Measurements from ENCODE around the gene SLC10A6.
"Not testable (repeated sequence)": the region's sequence is repeated elsewhere in the genome, so short reads cannot be mapped to it uniquely, and the experiment has no call there.

SLC10A6 gene, protein sequence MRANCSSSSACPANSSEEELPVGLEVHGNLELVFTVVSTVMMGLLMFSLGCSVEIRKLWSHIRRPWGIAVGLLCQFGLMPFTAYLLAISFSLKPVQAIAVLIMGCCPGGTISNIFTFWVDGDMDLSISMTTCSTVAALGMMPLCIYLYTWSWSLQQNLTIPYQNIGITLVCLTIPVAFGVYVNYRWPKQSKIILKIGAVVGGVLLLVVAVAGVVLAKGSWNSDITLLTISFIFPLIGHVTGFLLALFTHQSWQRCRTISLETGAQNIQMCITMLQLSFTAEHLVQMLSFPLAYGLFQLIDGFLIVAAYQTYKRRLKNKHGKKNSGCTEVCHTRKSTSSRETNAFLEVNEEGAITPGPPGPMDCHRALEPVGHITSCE

DNA sequence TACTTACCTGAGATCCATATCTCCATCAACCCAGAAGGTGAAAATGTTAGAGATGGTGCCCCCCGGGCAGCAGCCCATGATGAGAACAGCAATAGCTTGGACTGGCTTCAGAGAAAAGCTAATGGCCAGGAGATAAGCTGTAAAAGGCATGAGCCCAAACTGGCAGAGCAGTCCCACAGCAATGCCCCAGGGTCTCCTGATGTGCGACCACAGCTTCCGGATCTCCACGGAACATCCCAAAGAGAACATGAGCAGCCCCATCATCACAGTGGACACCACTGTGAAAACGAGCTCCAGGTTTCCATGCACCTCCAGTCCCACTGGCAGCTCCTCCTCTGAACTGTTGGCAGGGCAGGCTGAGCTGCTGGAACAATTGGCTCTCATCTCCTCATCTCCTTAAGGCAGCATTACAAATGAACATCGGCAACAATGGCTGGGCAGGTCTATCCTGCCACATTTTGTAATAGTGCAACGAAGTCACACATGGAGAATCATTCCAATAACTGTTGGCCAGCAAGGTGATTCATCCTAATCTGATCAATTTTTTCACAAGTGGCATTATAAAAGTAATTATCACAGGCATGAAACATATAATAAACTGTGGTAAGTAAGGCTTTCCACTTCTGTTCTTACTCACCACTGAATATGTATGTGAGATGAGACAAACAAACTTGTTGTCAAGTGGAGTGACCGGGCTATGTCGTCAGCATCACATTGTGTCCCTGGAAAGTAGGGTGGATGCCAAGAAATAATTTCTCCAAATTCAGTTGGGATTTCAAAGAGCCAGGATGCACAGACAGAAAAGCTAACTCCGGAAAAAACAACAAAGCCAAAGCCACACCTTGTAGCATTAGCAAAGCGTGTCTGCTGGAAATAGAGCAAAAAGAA, at the start of gene SLC10A6:
SLC10A6 (minus strand) TSS at position 653 of the 888 bp plus-strand sequence; CDS start at position 384, 269 bp downstream.
- no peak for DNase-seq

DNA sequence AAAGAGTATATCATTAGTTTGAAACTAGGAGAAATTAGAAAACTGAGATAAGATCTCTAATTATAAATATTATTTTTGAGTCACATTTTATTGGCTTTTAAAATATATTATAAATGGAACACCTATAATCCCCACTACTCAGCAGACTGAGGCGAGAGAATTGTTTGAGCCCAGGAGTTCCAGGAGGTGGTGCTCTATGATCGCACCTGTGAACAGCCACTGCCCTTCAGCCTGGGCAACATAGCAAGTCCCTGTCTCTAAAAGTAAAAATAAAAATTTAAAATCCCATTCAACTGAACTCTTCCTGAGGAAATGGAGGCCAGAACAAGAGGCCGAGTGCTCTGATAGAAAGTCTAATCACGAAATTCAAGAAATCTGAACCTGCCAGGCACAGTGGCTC, 49.4 kb upstream of the SLC10A6 start:
- DNase-seq, result no peak

DNA sequence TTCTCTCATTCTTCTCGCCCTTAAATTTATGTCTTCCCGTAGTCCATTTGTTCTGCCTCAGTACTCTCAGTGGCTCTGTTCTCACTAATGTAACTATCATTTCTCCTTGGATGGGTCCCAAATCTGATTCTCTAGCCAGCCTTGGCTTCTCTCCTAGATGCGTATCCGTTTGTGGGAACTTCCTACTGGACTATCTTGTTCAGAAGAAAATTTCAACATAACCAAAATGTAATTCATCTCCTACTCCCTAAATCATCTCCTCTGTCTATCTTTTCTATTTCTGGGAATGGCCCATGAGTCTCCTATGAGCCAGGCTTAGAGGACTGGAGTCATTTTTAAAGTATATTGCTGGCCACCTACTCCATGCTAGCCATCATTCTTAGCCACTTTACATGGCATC, 47.4 kb upstream of the SLC10A6 start:
- DNase-seq, result no peak

DNA sequence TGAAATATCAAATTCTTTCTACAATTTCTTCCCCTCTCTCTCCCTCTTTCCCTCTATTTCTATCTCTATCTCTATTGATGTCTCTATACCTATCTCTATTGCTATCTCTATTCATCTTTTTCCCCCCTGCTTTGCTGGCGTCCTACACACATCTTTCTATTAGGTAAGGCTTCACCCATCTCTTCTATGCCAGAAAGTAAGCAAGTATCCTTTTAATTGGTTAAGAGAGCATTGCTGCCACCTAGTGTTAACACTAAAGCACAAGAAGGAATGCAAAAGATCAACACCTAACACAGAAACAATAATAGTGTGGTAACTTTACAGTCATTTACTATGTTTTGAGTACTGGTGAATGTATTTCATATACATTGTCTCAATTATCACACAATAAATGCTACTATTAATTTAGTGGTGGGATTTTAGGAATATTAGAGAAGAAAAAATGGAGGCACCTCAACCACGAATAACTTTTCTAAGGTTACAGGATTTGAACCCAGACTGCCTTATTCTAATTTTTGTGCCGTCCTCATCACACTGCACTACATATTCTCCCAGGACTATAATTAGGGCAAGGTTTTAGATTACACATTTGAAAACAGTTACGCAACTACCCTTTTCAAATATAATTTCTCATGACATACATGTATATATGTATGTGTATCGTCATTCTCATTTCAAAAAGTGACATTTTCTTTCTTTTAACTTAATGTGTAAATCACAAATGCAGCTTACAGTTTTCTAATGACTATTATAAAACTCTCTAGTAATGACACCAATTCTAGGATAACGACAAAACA, 46.7 kb upstream of the SLC10A6 start:
- peak; percentile 90 for DNase-seq

DNA sequence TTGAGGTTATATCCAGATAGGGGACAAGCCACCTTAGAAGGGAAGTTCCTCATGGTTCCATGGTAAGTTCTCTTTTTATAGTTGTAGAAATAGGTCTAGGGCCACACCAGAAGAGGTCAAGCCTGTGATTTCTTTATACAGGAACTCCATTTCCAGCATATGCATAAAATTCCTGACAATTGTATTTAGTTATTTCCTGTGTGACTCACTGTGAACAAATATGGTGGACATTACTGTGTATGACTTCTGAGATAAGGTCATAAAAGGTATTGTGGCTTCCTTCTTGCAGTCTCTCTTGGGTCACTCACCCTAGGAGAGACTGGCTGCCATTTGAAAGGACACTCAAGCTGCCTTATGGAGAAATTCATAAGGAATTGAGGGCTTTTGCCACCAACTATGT, 45.3 kb upstream of the SLC10A6 start:
- no peak for DNase-seq

DNA sequence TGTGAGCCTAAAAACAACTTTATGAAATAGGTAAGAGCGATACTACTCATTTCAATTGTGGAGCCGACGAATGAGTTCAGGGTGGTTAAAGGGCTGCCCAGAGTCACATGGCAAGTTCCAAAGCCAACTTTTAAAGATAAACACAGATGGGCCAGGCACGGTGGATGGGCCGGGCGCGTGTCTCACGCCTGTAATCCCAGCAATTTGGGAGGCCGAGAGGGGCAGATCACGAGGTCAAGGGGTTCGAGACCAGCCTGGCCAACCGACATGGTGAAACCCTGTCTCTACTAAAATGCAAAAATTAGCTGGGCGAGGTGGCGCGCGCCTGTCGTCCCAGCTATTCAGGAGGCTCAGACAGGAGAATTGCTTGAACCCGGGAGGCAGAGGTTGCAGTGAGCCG, 44.0 kb upstream of the SLC10A6 start:
- no peak for DNase-seq

DNA sequence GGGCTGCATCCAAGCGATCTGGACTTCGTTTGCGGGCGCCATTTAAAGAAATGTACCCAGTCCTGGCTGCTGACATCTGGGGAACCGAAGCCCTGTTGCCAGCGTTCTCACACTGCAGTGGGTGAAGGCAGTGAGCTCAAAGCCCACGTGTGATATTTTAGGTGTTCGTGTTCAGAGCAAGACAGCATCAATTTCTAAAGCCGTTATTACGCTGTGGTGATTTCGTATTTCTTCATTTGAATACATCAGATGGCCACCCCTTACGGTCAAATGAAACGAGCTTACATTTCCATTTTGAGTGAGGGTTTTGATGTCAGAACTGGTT, 43.4 kb upstream of the SLC10A6 start:
- no peak for DNase-seq

DNA sequence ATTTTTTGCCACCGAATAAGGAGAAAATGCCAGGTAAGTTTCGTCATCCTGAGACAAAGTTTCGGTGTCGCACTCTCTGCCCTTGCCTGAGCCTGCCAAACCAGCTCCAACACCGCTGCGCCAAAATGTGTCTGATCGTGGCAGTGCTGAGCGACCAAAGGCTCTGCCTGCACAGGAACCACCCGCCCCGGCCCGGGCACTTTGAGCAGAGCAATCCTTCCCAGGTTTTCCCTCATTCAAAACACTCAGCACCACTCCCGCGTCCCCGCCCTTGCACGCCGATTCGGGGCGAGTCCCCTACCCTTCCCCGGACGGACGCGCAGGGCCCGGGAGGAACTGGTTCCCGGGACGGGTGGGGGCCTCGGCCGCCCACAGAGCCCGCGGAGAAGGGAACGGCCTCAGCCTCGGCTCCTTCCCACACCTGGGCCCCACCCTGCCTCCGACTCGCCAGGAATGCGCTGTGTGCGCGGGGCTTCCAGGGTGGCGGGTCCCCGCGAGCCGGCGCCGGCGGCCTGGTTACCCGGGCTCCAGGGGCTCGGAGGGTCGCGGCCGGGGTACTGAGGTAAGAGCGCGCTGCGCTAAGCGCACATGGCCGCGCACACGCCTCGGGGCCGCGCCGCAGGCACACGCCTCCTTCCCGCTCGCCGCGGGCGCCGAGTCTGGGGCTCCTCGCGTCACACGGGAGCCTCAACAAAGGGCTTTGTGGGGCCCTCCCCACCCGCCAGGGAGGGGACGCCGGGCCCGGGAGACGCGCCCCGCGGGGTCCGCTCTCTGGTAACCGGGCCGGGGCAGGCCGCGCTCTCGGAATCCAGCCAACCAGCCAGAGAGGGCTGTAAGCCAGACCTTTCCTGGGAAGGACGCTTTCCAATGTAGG, 42.8 kb upstream of the SLC10A6 start, which contains the start of gene C4orf36:
C4orf36 (minus strand) TSS at position 661 of the 874 bp plus-strand sequence. CDS start 902 bp downstream, outside the sequence.
- peak; percentile 93 for DNase-seq

DNA sequence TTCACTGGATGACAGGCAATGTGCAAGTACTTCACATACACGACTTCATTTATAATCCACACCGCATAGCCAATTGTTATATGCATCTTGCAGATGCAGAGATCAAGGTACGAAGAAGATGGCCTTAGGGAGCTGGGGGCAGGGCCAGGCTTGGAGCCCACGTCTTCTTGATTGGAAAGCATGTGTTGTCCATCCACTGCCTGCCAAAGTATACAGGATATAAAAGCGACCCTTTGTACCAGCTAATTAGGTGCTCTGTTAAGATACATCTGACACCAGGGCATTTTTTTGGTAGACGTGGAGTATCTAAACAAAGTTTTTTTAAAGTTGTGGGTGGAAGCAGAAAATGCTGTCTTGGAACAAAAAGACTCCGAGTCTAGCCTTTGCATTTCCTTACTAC, 41.6 kb upstream of the SLC10A6 start:
- peak; percentile 29 for DNase-seq

DNA sequence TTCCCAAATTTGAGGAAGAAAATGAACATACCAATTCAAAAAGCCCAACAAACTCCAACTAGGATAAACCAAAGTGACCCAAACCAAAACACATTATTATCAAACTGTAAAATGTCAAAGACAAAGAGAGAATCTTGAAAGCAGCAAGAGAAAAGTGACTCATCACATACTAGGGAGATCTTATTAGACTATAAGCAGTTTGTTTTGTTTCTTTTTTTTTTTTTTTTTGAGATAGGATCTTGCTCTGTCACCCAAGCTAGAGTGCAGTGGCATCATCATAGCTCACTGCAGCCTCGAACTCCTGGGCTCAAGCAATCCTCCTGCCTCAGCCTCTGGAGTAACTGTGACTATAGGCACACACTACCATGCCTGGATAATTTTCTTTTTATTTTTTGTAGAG, 30.5 kb upstream of the SLC10A6 start:
- no peak for DNase-seq

DNA sequence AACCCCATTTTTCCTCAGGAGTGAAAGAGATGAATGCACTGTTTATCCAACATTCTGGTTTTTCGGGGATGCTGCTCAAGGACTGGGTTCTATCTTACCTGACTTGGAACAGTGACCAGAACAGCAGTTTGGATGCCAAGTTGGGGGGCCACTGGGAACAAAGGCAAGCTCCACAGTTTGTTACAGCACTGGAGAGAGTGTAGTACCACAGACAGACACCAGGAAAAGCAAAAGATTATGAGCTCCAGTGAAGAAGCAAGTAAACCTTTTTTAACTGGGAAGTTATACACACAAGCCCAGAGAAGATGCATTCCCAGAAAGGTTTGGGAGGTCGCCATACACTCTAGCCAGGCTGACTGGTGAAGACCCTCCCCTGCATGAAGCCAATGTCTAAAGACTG, 29.5 kb upstream of the SLC10A6 start:
- DNase-seq, result no peak

DNA sequence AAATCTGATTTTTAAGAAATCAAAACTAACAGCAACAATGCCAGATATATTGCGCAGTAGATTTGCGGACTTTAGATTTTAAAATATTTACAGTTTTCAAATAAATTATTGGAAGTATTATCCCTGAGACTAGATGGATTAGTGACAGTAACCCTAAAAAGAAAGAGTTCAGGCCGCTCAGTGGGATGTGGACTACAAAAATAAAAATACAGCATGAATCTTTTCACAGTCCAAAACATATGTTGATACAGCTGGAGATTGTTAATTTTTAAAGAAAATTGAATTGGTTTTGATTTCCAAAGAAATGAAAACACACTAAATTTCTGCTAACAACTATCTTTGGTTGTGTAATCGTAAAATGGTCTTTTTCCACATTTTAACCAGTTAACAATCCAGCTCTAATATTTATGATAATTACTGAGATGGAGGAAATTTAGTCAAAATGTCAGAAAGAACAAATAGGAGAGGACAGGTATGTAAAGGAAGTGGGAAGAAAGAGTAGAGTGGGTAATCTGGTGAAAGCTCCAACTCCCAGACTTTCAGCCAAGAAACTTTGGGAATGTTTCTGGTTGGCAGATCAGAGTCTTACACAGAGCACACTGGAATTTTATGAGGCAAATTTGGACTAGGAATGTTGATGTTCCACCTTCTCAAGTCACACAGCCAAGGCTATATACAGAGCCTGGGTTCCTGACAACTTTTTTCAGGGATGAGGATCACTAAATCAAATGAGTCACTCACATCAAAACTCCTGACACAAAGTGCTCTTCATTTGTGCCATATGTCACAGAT, 27.9 kb upstream of the SLC10A6 start:
- peak; percentile 16 for DNase-seq

DNA sequence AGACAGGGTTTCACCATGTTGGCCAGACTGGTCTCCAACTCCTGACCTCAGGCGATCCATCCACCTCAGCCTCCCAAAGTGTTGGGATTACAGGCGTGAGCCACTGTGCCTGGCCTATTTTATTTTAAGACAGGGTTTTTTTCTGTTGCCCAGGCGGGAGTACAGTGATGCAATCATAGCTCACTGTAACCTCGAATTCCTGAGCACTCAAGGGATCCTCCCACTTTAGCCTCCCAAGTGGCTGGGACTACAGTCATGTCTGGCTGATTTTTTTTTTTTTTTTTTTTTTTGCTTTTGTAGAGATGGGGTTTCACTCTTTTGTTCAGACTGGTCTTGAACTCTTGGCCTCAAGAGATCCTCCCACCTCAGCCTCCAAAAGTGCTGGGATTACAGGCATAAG, 26.3 kb upstream of the SLC10A6 start:
- not testable (repeated sequence) for DNase-seq

DNA sequence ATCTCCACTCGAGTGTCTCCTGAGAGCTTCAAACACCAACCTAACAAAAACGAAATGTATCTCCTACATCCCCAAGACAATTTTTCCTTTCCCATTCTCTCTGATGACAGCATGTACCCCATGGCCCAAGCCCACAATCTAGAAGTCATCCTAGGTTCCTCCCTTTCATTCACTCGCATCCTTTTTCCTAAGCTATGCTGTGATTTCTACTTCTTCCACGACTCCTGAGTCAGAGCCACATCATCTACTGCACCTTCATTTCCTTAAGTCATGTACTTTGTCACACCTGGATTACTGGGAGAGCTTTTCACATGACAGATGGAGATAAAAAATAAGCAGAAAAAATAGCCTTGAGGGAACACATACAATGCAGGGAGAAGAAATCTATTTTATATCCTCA, 23.0 kb upstream of the SLC10A6 start:
- no peak for DNase-seq

DNA sequence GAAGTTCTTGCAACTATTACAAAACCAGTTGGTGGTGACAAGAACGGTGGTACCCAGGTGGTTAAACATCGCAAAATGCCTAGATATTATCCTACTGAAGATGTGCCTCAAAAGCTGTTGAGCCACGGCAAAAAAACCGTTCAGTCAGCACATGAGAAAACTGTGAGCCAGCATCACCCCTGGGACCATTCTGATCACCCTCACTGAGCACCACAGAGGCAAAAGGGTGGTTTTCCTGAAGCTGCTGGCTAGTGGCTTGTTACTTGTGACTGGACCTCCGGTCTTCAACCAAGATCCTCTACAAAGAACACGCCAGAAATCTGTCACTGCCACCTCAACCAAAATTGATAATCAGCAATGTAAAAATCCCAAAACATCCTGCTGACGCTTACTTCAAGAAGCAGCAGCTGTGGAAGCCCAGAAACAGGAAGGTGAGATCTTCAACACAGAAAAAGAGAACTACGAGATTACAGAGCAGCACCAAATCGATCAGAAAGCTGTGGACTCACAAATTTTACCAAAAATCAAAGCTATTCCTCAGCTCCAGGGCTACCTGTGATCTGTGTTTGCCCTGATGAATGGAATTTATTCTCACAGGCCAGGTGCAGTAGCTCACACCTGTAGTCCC, 21.4 kb upstream of the SLC10A6 start:
- DNase-seq, result no peak

DNA sequence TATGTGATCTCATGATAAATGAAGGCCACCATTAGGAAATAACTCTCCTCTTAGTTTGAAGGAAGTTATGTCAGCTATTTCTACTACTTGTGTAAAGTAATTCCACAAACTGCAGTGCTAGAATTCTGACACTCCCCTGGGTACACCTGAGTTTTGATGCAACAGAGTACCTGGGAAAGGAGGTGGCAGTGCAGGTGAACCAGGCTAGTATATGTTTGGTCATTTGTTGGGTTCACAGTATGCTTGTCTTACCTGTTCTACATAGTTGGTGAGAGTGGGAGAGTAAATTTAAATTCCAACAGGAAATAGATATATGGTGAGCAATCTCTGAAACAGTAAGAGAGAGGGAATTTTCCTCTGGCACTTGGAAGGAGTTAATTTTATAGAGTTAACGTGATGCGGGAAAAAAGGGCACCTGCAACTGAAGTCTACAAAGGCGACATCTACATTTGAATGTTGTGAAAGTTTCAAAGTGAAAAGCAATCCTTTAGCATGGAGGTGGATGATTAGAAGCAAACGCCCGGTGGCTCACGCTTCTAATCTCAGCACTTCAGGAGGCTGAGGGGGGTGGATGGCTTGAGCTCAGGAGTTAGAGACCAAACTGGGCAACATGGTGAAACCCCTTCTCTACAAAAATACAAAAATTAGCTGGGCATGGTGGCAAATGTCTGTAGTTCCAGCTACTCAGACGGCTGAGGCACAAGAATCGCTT, 8.3 kb upstream of the SLC10A6 start:
- no peak for DNase-seq

DNA sequence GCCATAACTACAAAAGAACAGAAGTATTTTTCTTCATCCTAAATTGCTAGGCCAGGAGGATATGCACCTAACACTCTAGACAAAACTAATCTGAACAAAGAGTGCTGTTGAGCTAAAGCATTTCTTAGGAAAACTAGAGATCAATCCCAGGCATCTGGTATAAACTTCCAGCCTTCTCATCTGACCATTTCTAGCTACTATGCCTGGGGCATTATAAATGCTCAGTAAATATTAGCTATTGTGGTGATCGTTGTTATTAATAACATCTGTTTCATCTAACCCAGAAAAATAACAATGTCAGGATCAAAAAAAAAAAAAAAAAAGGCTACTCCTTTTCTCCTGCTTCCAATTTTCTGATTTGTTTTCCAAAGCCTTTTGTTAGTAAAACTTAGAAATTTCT, 7.7 kb upstream of the SLC10A6 start:
- DNase-seq, result no peak

DNA sequence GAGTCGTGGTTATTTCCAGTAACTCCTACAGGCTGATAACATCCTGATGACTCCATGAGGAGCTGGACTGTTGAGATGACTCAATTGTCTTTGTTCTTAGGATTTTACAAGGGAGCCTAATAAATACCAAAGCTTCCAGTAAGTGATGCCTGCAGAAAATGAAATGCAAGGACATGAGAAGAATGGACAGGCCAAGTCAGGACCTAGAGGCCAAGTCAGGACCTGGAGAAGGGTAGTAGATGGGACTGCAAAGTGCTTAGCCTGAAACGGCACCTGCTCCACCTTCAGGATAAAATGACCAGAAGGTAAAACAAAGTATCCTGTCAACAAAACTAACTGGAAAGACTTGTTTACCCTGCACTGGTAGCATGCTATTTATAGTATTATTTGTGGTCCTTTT, 6.4 kb upstream of the SLC10A6 start:
- DNase-seq, result no peak

DNA sequence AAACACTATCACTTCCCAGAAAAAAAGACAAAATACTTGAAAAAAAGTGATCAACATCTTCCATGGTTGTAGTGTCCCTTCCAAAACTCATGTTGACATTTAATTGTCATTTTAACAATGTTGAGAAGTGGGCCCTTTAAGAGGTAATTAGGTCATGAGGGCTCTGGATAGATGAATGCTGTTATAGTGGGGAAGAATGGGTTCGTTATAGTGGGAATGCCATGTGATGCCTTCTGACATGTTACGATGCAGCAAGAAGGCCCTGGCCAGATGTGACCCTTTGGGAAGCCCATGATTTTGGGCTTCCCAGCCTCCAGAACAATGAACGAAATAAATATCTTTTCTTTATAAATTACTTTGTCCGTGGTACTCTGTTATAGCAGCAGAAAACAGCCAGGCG, 4.0 kb upstream of the SLC10A6 start:
- no peak for DNase-seq

DNA sequence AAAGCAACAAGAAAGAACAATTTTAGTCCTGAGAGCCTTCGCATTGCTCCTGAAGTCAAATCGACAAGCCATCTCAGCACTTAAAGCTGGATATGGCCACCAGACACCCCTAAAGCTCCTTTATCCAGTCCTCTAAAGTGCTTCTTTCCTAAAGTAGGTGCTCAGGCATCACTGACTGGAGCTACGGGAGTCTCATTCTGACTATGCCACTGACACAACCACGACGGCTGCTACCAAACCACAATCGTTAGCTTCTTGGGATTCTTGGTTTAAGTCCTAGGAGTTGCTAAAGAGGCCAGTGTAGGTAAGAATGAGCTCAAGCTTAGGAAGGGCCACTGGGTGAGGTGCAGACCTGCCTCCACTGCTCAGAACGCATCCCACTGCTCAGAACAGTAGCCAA, 1.0 kb downstream of the SLC10A6 start:
- DNase-seq, result no peak
